A172 (cell line): ENCODE results near the gene ZNHIT2. TPM values are rescaled to one million over a fixed set of nuclear protein-coding genes. Genes with fewer than 3 reads are reported as not detected.
"Not testable (repeated sequence)": the region's sequence is repeated elsewhere in the genome, so short reads cannot be mapped to it uniquely, and the experiment has no call there.

Experiments
- DNase-seq: peaks from one replicate; pipeline ENCODE4 v3.0.0-alpha.2; 2015; ENCODE audit warnings: low spot score
- total RNA-seq: library from RNA; depleted of rRNA; stranded (reverse); fragments of >200 nt; shearing (Covaris generic); gene quantifications from 2 replicates; pipeline ENCODE4 v1.2.3, GENCODE V29; 2014; rRNA removed

The ZNHIT2 gene
- total RNA-seq: 10.4 and 22.3 TPM in 2 replicates

GRCh38 chr11:65117206-65118096, at the start of gene ZNHIT2:
Gene ZNHIT2, minus strand, starts transcription at chr11:65117701. Its CDS starts 48 bp downstream, at chr11:65117653.
- peak; percentile 96 for DNase-seq

- no peak for DNase-seq
Observed at GRCh38 chr11:65166893-65167292, 49.4 kb upstream of the ZNHIT2 start.

- no peak for DNase-seq
Observed at GRCh38 chr11:65165410-65166317, 48.2 kb upstream of the ZNHIT2 start.

- no peak for DNase-seq
Observed at GRCh38 chr11:65163684-65164083, 46.2 kb upstream of the ZNHIT2 start.

GRCh38 chr11:65160643-65161042, 43.1 kb upstream of the ZNHIT2 start:
- no peak for DNase-seq

- no peak for DNase-seq
Observed at GRCh38 chr11:65159012-65159411, 41.5 kb upstream of the ZNHIT2 start.

DNA sequence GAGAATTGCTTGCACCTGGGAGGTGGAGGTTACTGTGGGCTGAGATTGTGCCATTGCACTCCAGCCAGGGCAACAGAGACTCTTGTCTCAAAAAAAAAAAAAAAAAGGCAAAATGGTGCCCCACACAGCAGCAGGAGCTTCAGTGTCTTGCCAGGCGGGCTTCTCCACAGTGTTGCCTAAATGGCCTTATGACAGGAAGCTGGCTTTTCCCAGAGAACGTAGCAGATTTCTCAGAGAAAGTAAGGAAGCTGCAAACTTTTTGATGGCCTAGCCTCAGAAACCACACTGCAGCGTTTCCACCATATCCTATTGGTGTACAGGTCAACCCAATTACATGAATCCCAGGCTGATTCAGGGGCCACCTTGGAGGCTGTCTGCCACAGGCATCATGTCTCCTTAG, 39.8 kb upstream of the ZNHIT2 start:
- no peak for DNase-seq

DNA sequence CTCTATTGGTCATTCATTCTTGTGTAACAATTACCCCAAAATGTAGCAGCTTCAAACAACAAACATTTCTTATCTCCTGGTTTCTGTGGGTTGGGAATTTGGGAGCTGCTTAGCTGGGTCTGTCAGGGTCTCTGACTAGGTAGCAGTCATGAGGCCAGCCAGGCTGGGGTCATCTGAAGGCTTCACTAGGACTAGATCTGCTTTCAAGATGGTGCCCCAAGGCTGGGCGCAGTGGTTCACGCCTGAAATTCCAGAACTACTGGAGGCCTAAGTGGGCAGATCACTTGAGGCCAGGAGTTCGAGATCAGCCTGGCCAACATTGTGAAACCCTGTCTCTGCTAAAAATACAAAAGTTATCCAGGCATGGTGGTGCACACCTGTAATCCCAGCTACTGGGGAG, 39.4 kb upstream of the ZNHIT2 start:
- DNase-seq: no peak

GRCh38 chr11:65156256-65156655, 38.8 kb upstream of the ZNHIT2 start:
- DNase-seq: no peak

DNA sequence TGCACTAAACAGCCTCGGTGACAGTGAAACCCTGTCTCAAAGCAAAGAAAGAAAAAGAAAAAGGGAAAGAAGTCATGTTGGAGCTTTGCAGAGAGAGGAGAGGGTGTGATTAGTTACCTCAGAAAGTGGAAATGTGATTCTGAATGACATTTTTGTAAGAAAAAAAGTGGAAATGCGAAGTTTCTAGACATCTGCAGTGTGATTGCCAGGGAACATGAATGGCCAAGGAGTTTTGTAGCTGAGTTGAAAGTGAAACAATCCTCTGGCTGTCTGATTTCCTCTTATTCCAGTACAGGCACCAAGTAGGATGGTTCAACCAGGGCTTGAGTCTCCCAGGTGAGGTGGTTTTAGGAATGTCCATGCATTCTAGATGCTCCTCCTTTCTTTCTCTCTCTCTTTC, 34.6 kb upstream of the ZNHIT2 start:
- no peak for DNase-seq

GRCh38 chr11:65151331-65151899, 33.9 kb upstream of the ZNHIT2 start:
- DNase-seq: no peak

GRCh38 chr11:65150509-65151299, 33.2 kb upstream of the ZNHIT2 start:
- DNase-seq: peak; percentile 94

GRCh38 chr11:65150131-65150508, 32.6 kb upstream of the ZNHIT2 start:
- not testable (repeated sequence) for DNase-seq

DNA sequence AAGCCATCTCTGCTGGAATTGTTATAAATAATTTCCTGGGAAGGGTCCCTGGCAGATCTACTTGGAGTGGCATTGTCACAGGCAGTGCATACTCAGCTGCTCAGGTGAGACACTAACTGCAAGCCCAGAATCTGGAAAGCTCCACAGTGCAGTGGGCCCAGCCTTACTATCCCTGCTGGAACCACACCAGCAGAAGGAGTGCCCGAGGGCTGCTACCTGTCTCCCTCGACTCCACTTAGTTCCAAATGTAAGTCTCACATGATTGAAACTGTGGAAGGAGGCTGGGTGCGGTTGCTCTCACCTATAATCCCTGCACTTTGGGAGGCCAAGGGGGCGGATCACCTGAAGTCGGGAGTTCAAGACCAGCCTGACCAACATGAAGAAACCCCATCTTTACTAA, 31.2 kb upstream of the ZNHIT2 start:
- DNase-seq: no peak

GRCh38 chr11:65147352-65148075, 30.0 kb upstream of the ZNHIT2 start:
- no peak for DNase-seq

- DNase-seq: no peak
Observed at GRCh38 chr11:65141896-65142494, 24.5 kb upstream of the ZNHIT2 start.

- DNase-seq: no peak
Observed at GRCh38 chr11:65136515-65137096, 19.1 kb upstream of the ZNHIT2 start.

- DNase-seq: no peak
Observed at GRCh38 chr11:65135633-65136145, 18.2 kb upstream of the ZNHIT2 start.

DNA sequence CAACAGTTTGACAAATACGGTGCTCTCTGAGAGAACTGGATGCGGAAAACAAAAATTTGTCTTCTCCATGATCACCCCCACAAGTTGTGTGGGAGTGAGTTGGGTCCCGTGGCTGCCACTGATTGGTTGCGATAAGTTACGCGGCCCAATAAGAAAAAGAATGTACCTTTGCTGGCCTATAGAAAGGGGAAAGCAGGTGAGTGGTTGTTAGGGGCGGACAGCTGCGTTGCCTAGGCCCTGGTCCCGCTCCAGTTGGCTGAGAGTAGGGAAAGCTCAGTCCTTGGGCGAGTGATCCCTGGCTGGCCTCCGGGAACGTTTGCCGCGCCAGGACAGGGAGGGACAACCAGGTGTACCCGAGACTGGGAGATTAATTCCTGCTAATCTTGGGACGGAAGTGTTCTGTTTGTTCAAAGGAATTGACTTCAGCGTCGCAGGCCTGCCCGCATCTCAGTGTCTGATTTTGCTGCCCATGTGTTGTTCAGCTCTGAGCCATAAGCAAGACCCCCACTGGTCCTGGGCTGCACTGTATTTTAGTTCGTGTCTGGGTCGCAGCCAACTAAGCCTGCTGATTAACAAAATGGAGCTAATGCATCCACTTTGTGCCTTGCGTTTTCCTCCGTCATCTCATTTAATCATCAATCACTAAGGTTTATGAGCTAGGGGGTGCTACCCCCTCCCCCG, 17.6 kb upstream of the ZNHIT2 start:
- peak; percentile 97 for DNase-seq
